Left ventricle myocardium inferior (tissue), 1 donor: ENCODE data around the gene BACH2. TPM values are rescaled to one million over a fixed set of nuclear protein-coding genes. Genes with fewer than 3 reads are reported as not detected.

ENCODE experiments used
- DNase-seq: peaks from one replicate; pipeline ENCODE4 v3.0.0-alpha.2; 2020
- H3K27ac ChIP-seq: fragments of 200-600 bp; replicated peaks from 2 replicates; pipeline ENCODE4 v1.8.0; 2021
- H3K27me3 ChIP-seq: fragments of 200-600 bp; 2 replicates; pipeline ENCODE4 v1.8.0; 2021; ENCODE audit warnings: low read depth
- H3K36me3 ChIP-seq: fragments of 200-600 bp; 2 replicates; pipeline ENCODE4 v1.8.0; 2021
- H3K4me1 ChIP-seq: fragments of 200-600 bp; 2 replicates; pipeline ENCODE4 v1.8.0; 2021
- H3K4me3 ChIP-seq: fragments of 200-600 bp; 2 replicates; pipeline ENCODE4 v1.8.0; 2021; ENCODE audit warnings: mild to moderate bottlenecking, moderate library complexity
- H3K9me3 ChIP-seq: fragments of 200-600 bp; replicated peaks from 2 replicates; pipeline ENCODE4 v1.8.0; 2021
- intact Hi-C: fragments of 100-400 bp; cut with micrococcal nuclease; formaldehyde crosslinking; loops from one replicate; pipeline ENCODE4 v1.11.0; 2022
- total RNA-seq: library from RNA; stranded (reverse); fragmentation: NEBNext Ultra II Directional; extraction: Animal tissue kit (Norgen Biotek cat#: 25700); gene quantifications from one replicate; pipeline ENCODE4 v1.2.1, GENCODE V29; 2021
- TF ChIP-seq, protein P1 (sequence below): fragments of 200-600 bp; IDR thresholded peaks from 2 replicates; pipeline ENCODE4 v1.8.0; 2021; ENCODE audit warnings: antibody characterized with exemption, mild to moderate bottlenecking, borderline replicate concordance
- donor health status: DM: no; HTN: yes; CAD: no; lungs with severe emphysema.

Gene BACH2
- total RNA-seq, 1 donor from 2014 or later = 1.5 TPM

DNA sequence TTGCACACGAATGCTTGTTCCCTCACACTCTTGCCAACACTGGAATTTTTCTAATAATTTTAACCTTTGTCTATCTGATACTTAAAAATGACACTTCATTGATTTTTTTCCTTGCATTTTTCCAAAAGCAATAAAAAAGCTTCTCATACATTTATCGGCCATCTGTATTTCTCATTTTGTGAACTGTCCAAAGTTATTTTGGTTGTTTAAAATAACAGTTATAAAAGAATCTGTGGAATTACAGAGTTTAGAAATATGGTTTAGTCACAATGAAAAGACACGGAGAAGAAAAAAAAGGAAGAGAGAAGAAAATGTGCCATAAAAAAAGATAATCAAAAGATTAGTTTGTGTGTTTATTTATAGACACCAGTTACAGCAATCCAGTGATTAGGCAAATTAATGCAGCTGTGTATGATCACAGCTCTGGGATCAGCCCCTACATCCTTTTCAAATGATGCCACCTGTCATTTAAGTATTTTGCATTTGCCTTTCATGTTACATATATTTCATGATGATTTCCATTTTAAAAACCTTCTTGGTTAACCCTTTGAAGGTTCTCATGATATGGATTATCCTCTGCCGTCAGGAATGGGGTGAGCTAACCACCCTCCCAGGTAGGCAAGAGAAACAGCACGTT is 171.7 kb downstream of the BACH2 start:
- TF ChIP-seq, protein P1, sequence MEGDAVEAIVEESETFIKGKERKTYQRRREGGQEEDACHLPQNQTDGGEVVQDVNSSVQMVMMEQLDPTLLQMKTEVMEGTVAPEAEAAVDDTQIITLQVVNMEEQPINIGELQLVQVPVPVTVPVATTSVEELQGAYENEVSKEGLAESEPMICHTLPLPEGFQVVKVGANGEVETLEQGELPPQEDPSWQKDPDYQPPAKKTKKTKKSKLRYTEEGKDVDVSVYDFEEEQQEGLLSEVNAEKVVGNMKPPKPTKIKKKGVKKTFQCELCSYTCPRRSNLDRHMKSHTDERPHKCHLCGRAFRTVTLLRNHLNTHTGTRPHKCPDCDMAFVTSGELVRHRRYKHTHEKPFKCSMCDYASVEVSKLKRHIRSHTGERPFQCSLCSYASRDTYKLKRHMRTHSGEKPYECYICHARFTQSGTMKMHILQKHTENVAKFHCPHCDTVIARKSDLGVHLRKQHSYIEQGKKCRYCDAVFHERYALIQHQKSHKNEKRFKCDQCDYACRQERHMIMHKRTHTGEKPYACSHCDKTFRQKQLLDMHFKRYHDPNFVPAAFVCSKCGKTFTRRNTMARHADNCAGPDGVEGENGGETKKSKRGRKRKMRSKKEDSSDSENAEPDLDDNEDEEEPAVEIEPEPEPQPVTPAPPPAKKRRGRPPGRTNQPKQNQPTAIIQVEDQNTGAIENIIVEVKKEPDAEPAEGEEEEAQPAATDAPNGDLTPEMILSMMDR = no peak
- no peaks in the 10 kb centered on the region for H3K9me3 ChIP-seq
- H3K4me3 ChIP-seq = no peak overlapping the region
- H3K27ac ChIP-seq = no peak overlapping the region
- intact Hi-C loops = no loop called here
- H3K36me3 ChIP-seq = no peaks in the 10 kb centered on the region
- no peak for DNase-seq
- H3K27me3 ChIP-seq = no peaks in the 10 kb centered on the region
- peaks cover 10% of the 10 kb centered on the region for H3K4me1 ChIP-seq

DNA sequence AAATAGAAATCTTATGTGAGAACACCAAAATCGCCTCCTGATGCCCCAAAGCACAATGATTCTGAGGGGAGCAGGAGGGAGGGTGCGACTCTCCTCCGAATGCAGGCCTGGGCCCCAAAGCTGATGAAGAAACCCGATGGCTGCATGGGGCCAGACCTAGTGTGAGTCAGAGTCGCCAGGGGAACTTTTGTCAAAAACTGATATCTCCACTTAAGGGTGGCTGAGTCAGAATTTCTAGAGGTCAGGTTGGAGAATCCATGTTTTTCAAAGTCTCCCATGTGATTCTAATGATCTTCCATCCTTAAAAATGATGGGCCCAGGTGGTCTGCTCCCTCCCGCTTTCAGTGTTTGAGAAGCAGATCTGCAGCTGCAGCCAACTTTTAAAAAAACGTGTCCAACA is 172.8 kb downstream of the BACH2 start:
- intact Hi-C loops = no loop called here
- no peak overlapping the region for H3K27ac ChIP-seq
- no peaks in the 10 kb centered on the region for H3K36me3 ChIP-seq
- no peak for DNase-seq
- no peak overlapping the region for H3K4me3 ChIP-seq
- no peaks in the 10 kb centered on the region for H3K9me3 ChIP-seq
- TF ChIP-seq, protein P1 = no peak
- no peaks in the 10 kb centered on the region for H3K27me3 ChIP-seq
- peaks cover 10% of the 10 kb centered on the region for H3K4me1 ChIP-seq

DNA sequence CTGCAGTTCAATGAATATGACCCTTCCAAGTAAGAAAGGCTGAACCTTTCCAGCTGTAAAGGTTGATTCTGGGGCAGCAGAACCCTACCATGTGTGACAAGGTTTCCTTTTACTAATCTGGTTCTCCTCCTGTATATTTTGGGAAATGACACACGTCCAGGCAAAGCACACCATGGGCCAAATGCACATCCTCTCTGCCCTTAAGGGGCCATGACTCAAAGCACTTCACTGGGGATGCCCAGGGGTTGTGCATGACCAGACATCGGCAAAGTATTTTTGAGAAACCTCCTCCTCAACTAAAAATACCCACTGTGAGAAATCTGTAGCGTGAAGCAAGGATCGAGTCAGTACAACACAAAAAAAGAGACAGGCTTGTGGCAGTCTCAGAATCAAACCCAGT is 174.7 kb downstream of the BACH2 start:
- H3K36me3 ChIP-seq = no peaks in the 10 kb centered on the region
- DNase-seq = no peak
- H3K27me3 ChIP-seq = no peaks in the 10 kb centered on the region
- H3K4me1 ChIP-seq = peaks cover 9% of the 10 kb centered on the region
- intact Hi-C loops = no loop called here
- no peak overlapping the region for H3K4me3 ChIP-seq
- H3K9me3 ChIP-seq = no peaks in the 10 kb centered on the region
- TF ChIP-seq, protein P1 = no peak
- H3K27ac ChIP-seq = no peak overlapping the region

DNA sequence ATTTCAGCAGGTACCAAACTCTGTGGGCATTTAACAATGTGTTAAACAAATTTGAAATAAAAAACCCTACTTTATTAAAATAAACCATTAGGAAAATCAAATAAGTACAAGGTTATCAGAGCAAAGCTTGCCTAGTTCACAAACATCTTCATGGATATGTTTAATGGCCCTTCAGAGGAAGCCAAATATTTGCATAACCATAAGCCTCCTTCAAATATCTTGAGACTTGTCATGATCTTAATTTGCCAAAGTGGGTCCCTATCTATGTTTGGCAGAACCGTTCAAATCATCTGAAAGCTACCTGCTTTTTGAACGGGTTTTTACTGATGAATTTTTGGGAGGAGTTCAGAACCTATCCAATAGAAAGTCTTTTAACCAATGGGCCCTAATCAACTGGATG is 176.3 kb downstream of the BACH2 start:
- H3K4me3 ChIP-seq = no peak overlapping the region

DNA sequence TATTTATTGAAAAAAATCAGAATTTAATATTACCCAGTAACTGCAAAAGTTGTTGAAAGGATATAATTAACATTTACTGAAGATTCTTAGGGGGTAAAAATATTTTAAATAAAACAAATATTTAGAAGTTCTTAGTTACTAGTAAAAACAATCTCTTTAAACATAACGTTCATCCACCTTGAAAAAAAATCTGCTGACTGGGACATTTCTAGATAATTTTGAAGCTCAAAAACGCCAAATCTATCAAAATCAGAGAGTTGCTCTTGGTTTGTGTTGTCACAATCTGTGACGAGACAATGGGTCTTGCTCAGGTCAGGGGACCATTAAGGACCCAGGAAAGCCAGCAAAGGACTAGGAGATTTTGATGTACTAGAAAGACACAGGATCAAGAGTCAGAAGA is 177.0 kb downstream of the BACH2 start:
- no peaks in the 10 kb centered on the region for H3K36me3 ChIP-seq
- TF ChIP-seq, protein P1 = no peak
- no peak overlapping the region for H3K4me3 ChIP-seq
- peaks cover 6% of the 10 kb centered on the region for H3K9me3 ChIP-seq
- H3K4me1 ChIP-seq = peaks cover 4% of the 10 kb centered on the region
- no peak overlapping the region for H3K27ac ChIP-seq
- H3K27me3 ChIP-seq = no peaks in the 10 kb centered on the region
- intact Hi-C loops = no loop called here
- no peak for DNase-seq

More for the DNA sequence above, 176.3 kb downstream of the BACH2 start:
- Histone ChIP-seq H3K27me3 (no peaks in the 10 kb centered on the region), H3K4me1 (peaks cover 4% of the 10 kb centered on the region), H3K9me3 (no peaks in the 10 kb centered on the region), H3K36me3 (no peaks in the 10 kb centered on the region), H3K27ac (no peak overlapping the region)
- TF ChIP-seq, protein P1 = no peak
- intact Hi-C loops = no loop called here
- no peak for DNase-seq
